NCI-H2196 treated with DMSO at 0.1 percent for 48 hours (cell line): ENCODE measurements around the gene CNTRL.
"Not testable (repeated sequence)": the region's sequence is repeated elsewhere in the genome, so short reads cannot be mapped to it uniquely, and the experiment has no call there.

Experiments used
- DNase-seq: peaks from one replicate; lab custom pipeline; 2025; ENCODE audit not compliant: unreplicated experiment; lab: John Stamatoyannopoulos, UW

Gene CNTRL

GRCh38 chr9:121069396-121069795 lies 5.4 kb upstream of the CNTRL start:
- DNase-seq, result no peak

GRCh38 chr9:121071370-121071755 lies 3.4 kb upstream of the CNTRL start:
- DNase-seq, result no peak

GRCh38 chr9:121071756-121072421 lies 2.9 kb upstream of the CNTRL start:
- no peak for DNase-seq

- no peak for DNase-seq
These were observed 1.7 kb upstream of the CNTRL start for GRCh38 chr9:121073038-121073437.

- no peak for DNase-seq
These were observed 689 bp downstream of the CNTRL start for GRCh38 chr9:121075251-121076036.

- no peak for DNase-seq
These were observed 7.3 kb downstream of the CNTRL start for GRCh38 chr9:121082075-121082474.

GRCh38 chr9:121085661-121086060 lies 10.9 kb downstream of the CNTRL start:
- no peak for DNase-seq

- no peak for DNase-seq
These were observed 13.8 kb downstream of the CNTRL start for GRCh38 chr9:121088576-121088975.

GRCh38 chr9:121090743-121091142 lies 16.0 kb downstream of the CNTRL start:
- DNase-seq, result not testable (repeated sequence)

- DNase-seq, result no peak
These were observed 20.3 kb downstream of the CNTRL start for GRCh38 chr9:121095057-121095456.

GRCh38 chr9:121098567-121099198 lies 23.9 kb downstream of the CNTRL start:
- no peak for DNase-seq

GRCh38 chr9:121104054-121104453 lies 29.3 kb downstream of the CNTRL start:
- DNase-seq, result not testable (repeated sequence)

- no peak for DNase-seq
These were observed 30.8 kb downstream of the CNTRL start for GRCh38 chr9:121105531-121105930.

GRCh38 chr9:121107029-121107428 lies 32.3 kb downstream of the CNTRL start:
- DNase-seq, result no peak

- DNase-seq, result no peak
These were observed 33.1 kb downstream of the CNTRL start for GRCh38 chr9:121107881-121108280.

GRCh38 chr9:121115466-121115865 lies 40.7 kb downstream of the CNTRL start:
- DNase-seq, result no peak

- no peak for DNase-seq
These were observed 43.5 kb downstream of the CNTRL start for GRCh38 chr9:121118266-121118665.

GRCh38 chr9:121120386-121120785 lies 45.6 kb downstream of the CNTRL start:
- DNase-seq, result no peak

GRCh38 chr9:121121582-121122087 lies 46.9 kb downstream of the CNTRL start:
- DNase-seq, result peak; percentile 91

GRCh38 chr9:121122246-121123032 lies 47.7 kb downstream of the CNTRL start:
- no peak for DNase-seq
